Esophagus squamous epithelium (tissue), 4 donors: ENCODE measurements around the gene TAX1BP3.

ENCODE experiments used
- POLR2A ChIP-seq, 4 donors: fragments of 450-650 bp; IDR thresholded peaks; one replicate each; pipeline ENCODE4 v1.6.1; 2017; ENCODE audit warnings: antibody characterized with exemption in 4 of 4, mild to moderate bottlenecking in 4 of 4, moderate library complexity in 3 of 4
- TF ChIP-seq, protein P1 (sequence below), 6 experiments: fragments of 450-650 bp in 4 of 6; fragments of 200-600 bp in 2 of 6; sonication (generic) in 2 of 6; IDR thresholded peaks; one replicate each; pipeline ENCODE4 v1.5.1; 2016 to 2019; ENCODE audit warnings: antibody characterized with exemption in 6 of 6, mild to moderate bottlenecking in 4 of 6, moderate library complexity in 4 of 6

DNA sequence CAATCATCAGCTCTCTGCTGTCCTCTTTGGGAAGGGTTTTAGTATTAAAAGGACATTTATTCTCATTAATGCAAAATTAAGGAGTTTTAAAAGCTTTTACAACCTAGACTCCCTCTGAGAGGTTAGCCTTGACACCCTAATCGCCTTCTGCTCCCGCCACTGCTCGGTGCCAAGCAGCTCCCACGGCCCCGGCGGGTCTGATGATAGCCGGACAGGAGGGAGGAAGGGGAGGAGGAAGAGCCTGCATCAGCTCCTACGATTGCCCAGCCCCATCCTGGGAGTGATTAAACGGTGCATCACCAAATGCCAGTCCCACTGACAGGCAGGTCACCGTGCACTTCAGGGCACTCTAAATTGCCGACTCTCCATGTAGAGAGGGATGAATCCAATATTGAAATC, 40.6 kb downstream of the TAX1BP3 start:
- TF ChIP-seq, protein P1, sequence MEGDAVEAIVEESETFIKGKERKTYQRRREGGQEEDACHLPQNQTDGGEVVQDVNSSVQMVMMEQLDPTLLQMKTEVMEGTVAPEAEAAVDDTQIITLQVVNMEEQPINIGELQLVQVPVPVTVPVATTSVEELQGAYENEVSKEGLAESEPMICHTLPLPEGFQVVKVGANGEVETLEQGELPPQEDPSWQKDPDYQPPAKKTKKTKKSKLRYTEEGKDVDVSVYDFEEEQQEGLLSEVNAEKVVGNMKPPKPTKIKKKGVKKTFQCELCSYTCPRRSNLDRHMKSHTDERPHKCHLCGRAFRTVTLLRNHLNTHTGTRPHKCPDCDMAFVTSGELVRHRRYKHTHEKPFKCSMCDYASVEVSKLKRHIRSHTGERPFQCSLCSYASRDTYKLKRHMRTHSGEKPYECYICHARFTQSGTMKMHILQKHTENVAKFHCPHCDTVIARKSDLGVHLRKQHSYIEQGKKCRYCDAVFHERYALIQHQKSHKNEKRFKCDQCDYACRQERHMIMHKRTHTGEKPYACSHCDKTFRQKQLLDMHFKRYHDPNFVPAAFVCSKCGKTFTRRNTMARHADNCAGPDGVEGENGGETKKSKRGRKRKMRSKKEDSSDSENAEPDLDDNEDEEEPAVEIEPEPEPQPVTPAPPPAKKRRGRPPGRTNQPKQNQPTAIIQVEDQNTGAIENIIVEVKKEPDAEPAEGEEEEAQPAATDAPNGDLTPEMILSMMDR (IDR thresholded peaks at IDR 0.05), result no peak
- no peak for TF ChIP-seq POLR2A (IDR thresholded peaks at IDR 0.05)
